ENCODE measurements around the gene IFNA6. TPM values are rescaled to one million over a fixed set of nuclear protein-coding genes. Genes with fewer than 3 reads are reported as not detected.

Gene IFNA6
- polyA plus RNA-seq, 3 donors: not detected

GRCh38 chr9:21334701-21335632 lies 15.7 kb downstream of the IFNA6 start, which contains the start of gene KLHL9:
Gene KLHL9, minus strand, starts transcription at chr9:21335404. Its CDS starts 545 bp downstream, at chr9:21334859.
- WGBS, 3 donors: 0% methylated on average over 55 of the region's 55 CpGs
- peak within 1 kb of the TSS; percentile 90 for H3K27ac ChIP-seq (ENCODE audit: low read depth, low read length)

GRCh38 chr9:21333226-21333625 lies 17.5 kb downstream of the IFNA6 start:
- H3K27ac ChIP-seq (ENCODE audit: low read depth, low read length): no peak overlapping the region
- 97 to 100% (median 98%) methylated on average over 2 of the region's 2 CpGs for WGBS, 3 donors

GRCh38 chr9:21331676-21332402 lies 18.8 kb downstream of the IFNA6 start:
- WGBS, 3 donors: 45 to 52% (median 46%) methylated on average over 5 of the region's 5 CpGs
- H3K27ac ChIP-seq (ENCODE audit: low read depth, low read length): no peak overlapping the region

GRCh38 chr9:21326526-21327139 lies 24.1 kb downstream of the IFNA6 start:
- 38 to 40% (median 39%) methylated on average over 2 of the region's 2 CpGs for WGBS, 3 donors
- no peak overlapping the region for H3K27ac ChIP-seq (ENCODE audit: low read depth, low read length)

- 80 to 85% (median 83%) methylated on average over 4 of the region's 4 CpGs for WGBS, 3 donors
- H3K27ac ChIP-seq (ENCODE audit: low read depth, low read length): no peak overlapping the region
Measured at GRCh38 chr9:21324047-21324446, 26.6 kb downstream of the IFNA6 start.

- H3K27ac ChIP-seq (ENCODE audit: low read depth, low read length): no peak overlapping the region
- WGBS, 3 donors: 80 to 89% (median 87%) methylated on average over 5 of the region's 5 CpGs
Measured at GRCh38 chr9:21322911-21323461, 27.7 kb downstream of the IFNA6 start.

- WGBS, 3 donors: 70 to 74% (median 72%) methylated on average over 2 of the region's 2 CpGs
- H3K27ac ChIP-seq (ENCODE audit: low read depth, low read length): no peak overlapping the region
Measured at GRCh38 chr9:21320465-21320864, 30.2 kb downstream of the IFNA6 start.

- H3K27ac ChIP-seq (ENCODE audit: low read depth, low read length): no peak overlapping the region
- WGBS, 3 donors: 16 to 18% (median 17%) methylated on average over 7 of the region's 7 CpGs
Measured at GRCh38 chr9:21317956-21318923, 32.4 kb downstream of the IFNA6 start.

- H3K27ac ChIP-seq (ENCODE audit: low read depth, low read length): no peak overlapping the region
Measured at GRCh38 chr9:21316860-21317259, 33.8 kb downstream of the IFNA6 start.

GRCh38 chr9:21316032-21316842 lies 34.5 kb downstream of the IFNA6 start:
- WGBS, 3 donors: 32 to 43% (median 36%) methylated on average over 8 of the region's 8 CpGs
- H3K27ac ChIP-seq (ENCODE audit: low read depth, low read length): no peak overlapping the region

More at GRCh38 chr9:21316860-21317259, 33.8 kb downstream of the IFNA6 start:
- WGBS, 3 donors: 15 to 19% (median 18%) methylated on average over 3 of the region's 3 CpGs

- no peak overlapping the region for H3K27ac ChIP-seq (ENCODE audit: low read depth, low read length)
- 79 to 88% (median 84%) methylated on average over 2 of the region's 2 CpGs for WGBS, 3 donors
Measured at GRCh38 chr9:21314152-21314551, 36.5 kb downstream of the IFNA6 start.

GRCh38 chr9:21311889-21312288 lies 38.8 kb downstream of the IFNA6 start:
- 67 to 81% (median 75%) methylated on average over 1 of the region's 1 CpG for WGBS, 3 donors
- no peak overlapping the region for H3K27ac ChIP-seq (ENCODE audit: low read depth, low read length)

GRCh38 chr9:21305213-21305612 lies 45.5 kb downstream of the IFNA6 start, which contains the start of gene IFNA5:
Gene IFNA5, minus strand, starts transcription at chr9:21305313. Its CDS starts 57 bp downstream, at chr9:21305256.
- 83 to 97% (median 84%) methylated on average over 2 of the region's 2 CpGs for WGBS, 3 donors
- H3K27ac ChIP-seq (ENCODE audit: low read depth, low read length): no peak within 1 kb of the TSS
